Subcutaneous abdominal adipose tissue (tissue), 5 donors: Measurements from ENCODE around the gene MLLT3.

Experiments
- H3K27ac ChIP-seq: one replicate; pipeline ENCODE4 v1.7.0; 2013; ENCODE audit warnings: low read depth, mild to moderate bottlenecking, inconsistent platforms, low read length, moderate library complexity
- H3K27me3 ChIP-seq, 5 donors: one replicate each; pipeline ENCODE4 v1.7.0; 2013; ENCODE audit warnings: low read length in 5 of 5, inconsistent platforms in 1 of 5; ENCODE audit not compliant: control insufficient read depth in 5 of 5, insufficient read depth in 4 of 5
- H3K36me3 ChIP-seq, 5 donors: one replicate each; pipeline ENCODE4 v1.7.0; 2013; ENCODE audit warnings: low read length in 5 of 5; ENCODE audit not compliant: control insufficient read depth in 5 of 5, insufficient read depth in 5 of 5
- H3K4me1 ChIP-seq, 5 donors: one replicate each; pipeline ENCODE4 v1.7.0; 2013; ENCODE audit warnings: low read length in 5 of 5, mild to moderate bottlenecking in 3 of 5, moderate library complexity in 1 of 5; ENCODE audit not compliant: control insufficient read depth in 5 of 5, insufficient read depth in 5 of 5
- H3K4me3 ChIP-seq, 5 donors: one replicate each; pipeline ENCODE4 v1.7.0; 2013; ENCODE audit warnings: low read length in 5 of 5, low read depth in 1 of 5
- H3K9ac ChIP-seq, 5 donors: one replicate each; pipeline ENCODE4 v1.7.0; 2013; ENCODE audit warnings: low read length in 5 of 5, mild to moderate bottlenecking in 4 of 5, moderate library complexity in 3 of 5
- H3K9me3 ChIP-seq, 5 donors: one replicate each; pipeline ENCODE4 v1.7.0; 2013; ENCODE audit warnings: low read length in 5 of 5; ENCODE audit not compliant: control insufficient read depth in 5 of 5
- donor health status: healthy.
- donor health status: healthy.
- donor health status: healthy.
- donor health status: healthy.
- donor health status: healthy.

Gene MLLT3

DNA sequence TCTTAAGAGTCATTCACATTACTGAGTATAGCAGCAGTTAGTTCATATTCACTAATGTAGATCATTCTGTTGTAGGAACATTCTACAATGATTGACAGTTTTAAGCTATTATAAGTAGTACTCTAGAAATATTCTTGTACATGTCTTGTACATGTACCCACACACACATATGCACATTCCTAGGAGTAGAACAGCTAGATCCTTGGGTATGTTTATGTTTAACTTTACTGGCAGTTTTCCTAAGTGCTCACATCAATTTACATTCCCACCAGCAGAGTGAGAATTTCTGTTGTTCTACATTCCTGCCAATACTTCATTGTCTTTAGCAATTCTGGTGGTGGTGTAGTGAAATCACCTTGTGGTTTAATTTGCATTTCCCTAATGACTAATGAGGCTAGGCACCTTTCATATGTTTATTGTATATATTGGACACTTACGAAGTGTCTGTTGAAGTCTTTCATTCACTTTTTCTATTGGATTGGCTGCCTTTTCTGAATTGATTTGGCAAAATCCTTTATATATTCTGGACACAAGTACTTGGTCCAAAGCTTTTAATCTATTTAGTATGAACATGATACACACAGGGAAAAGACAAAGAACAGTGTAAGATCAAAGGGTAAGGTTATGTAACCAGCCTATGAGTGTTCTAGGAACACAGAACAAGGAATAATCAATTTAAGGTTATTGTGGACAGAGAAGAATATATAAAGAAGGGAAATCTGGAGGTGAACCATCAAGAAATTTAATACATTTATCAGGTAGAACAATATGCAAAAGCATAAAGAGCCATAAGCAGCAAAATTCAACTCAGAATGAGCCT is 95.6 kb downstream of the MLLT3 start:
- no peaks in the 10 kb centered on the region for H3K27me3 ChIP-seq
- no peak overlapping the region for H3K27ac ChIP-seq
- no peaks in the 10 kb centered on the region for H3K9me3 ChIP-seq
- no peaks in the 10 kb centered on the region for H3K4me1 ChIP-seq
- H3K9ac ChIP-seq, result no peak overlapping the region
- no peaks in the 10 kb centered on the region for H3K36me3 ChIP-seq
- H3K4me3 ChIP-seq, result no peak overlapping the region

- Histone ChIP-seq H3K9me3 (no peaks in the 10 kb centered on the region), H3K27me3 (no peaks in the 10 kb centered on the region), H3K4me3 (no peak overlapping the region), H3K27ac (no peak overlapping the region), H3K36me3 (no peaks in the 10 kb centered on the region), H3K9ac (no peak overlapping the region), H3K4me1 (no peaks in the 10 kb centered on the region)
These were observed 97.5 kb downstream of the MLLT3 start for GRCh38 chr9:20524776-20525175.

DNA sequence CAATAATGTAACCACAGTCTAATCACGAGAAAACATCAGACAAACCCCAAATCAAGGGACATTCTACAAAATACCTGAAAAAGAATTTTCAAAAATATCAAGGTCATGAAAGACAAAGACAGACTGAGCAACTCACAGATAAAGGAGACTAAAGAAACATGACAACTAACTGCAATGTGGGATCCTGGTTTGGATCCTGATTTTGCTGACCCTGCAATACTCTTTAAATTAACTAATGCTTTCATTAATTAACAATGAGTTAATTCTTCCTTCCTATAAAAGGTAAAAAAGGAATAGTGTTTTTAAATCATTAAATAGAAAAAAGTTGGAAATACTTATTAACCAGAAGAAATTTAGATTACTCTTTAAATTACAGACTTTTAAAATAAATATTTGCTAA is 103.6 kb downstream of the MLLT3 start:
- Histone ChIP-seq H3K4me1 (no peaks in the 10 kb centered on the region), H3K27ac (no peak overlapping the region), H3K9me3 (no peaks in the 10 kb centered on the region), H3K36me3 (no peaks in the 10 kb centered on the region), H3K27me3 (no peaks in the 10 kb centered on the region), H3K4me3 (no peak overlapping the region), H3K9ac (no peak overlapping the region)

DNA sequence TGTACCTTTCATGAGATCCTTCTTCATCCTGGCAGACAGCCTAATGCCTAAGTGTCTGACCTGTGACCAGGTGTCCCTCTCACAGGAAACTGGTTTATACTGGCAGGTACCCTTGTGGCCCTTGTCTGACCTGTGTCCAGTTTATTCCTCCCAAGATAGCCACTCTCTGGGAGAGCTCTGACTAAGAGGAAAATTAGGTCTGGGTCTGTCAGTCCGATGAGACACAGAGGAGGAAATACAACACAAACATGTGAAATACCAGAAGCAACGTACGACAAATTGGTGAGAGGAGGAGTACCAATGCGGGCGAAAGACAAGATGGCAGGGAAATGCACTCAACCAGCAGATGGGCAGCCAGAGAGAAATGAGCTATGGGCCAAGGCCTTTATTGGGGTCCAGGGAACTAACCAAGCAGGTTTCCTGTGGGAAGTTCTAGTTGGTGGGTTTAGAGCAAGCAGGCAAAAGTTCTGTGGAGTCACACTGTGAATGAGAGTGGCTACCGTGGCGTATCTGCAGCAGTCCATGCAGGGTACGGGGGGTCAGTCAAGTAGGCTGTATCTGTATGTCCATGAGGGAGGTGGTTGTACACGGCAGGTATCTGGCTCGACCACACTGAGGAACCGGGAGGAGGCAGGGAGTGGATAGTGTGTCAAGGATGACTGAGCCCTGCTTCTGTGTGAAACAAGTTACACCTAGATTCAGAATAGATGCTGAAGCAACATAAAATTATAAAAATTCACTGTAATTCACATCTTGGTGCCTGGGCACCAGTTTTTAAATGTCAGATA is 109.0 kb downstream of the MLLT3 start:
- Histone ChIP-seq H3K9me3 (no peaks in the 10 kb centered on the region), H3K4me1 (peaks cover 0 to 7% (median 5%) of the 10 kb centered on the region in 5 donors), H3K36me3 (no peaks in the 10 kb centered on the region), H3K9ac (no peak overlapping the region), H3K4me3 (no peak overlapping the region), H3K27ac (no peak overlapping the region), H3K27me3 (no peaks in the 10 kb centered on the region)

DNA sequence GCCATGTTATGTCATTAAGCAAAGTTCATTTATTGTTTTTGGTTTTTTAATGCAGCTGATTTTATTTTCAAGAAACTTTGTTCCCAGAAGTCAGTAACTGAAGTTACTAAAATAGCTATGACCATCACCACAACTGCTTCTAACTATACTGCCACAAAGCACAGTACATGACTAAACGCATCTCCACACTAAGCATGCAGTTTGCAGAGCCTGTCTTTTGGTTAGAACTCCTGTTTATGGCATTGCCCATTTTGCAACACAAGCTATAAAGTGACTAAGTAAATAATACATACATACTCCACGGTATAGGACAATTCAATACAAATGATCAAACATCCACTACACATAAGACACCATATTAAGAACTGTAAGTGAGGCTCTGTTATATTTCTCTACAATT is 109.7 kb downstream of the MLLT3 start:
- Histone ChIP-seq H3K36me3 (no peaks in the 10 kb centered on the region), H3K27ac (no peak overlapping the region), H3K27me3 (no peaks in the 10 kb centered on the region), H3K4me1 (peaks cover 0 to 12% (median 8%) of the 10 kb centered on the region in 5 donors), H3K4me3 (no peak overlapping the region), H3K9me3 (no peaks in the 10 kb centered on the region), H3K9ac (no peak overlapping the region)

- no peaks in the 10 kb centered on the region for H3K36me3 ChIP-seq
- H3K9me3 ChIP-seq, result no peaks in the 10 kb centered on the region
- no peak overlapping the region for H3K4me3 ChIP-seq
- no peaks in the 10 kb centered on the region for H3K27me3 ChIP-seq
- H3K9ac ChIP-seq, result no peak overlapping the region
- H3K27ac ChIP-seq, result no peak overlapping the region
- peaks cover 0 to 12% (median 9%) of the 10 kb centered on the region in 5 donors for H3K4me1 ChIP-seq
These were observed 110.2 kb downstream of the MLLT3 start for GRCh38 chr9:20512106-20512505.

- Histone ChIP-seq H3K27me3 (no peaks in the 10 kb centered on the region), H3K4me3 (no peak overlapping the region), H3K4me1 (peaks cover 0 to 13% (median 10%) of the 10 kb centered on the region in 5 donors), H3K9ac (no peak overlapping the region), H3K36me3 (no peaks in the 10 kb centered on the region), H3K9me3 (no peaks in the 10 kb centered on the region), H3K27ac (no peak overlapping the region)
These were observed 110.6 kb downstream of the MLLT3 start for GRCh38 chr9:20511686-20512085.

DNA sequence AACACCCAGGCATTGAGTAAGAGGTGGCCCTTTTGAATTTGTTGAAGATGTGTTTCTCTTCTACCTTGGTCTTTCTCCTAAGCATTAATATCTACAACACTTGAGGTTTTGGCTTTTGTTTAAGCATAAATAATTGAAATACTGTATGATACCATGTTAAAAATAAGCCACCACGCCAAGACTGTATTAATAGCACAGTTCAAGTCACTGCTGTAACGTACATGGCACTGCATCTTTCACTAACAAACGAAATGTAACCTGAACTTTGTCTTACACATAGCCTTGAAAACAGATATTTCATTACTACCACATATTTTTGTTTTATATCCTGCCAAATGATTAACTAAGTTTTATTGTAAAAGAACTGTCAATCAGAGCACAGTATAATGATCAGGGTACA is 112.8 kb downstream of the MLLT3 start:
- no peaks in the 10 kb centered on the region for H3K36me3 ChIP-seq
- H3K9ac ChIP-seq, result no peak overlapping the region
- H3K27ac ChIP-seq, result no peak overlapping the region
- H3K9me3 ChIP-seq, result no peaks in the 10 kb centered on the region
- H3K27me3 ChIP-seq, result no peaks in the 10 kb centered on the region
- peaks cover 0 to 13% (median 10%) of the 10 kb centered on the region in 5 donors for H3K4me1 ChIP-seq
- H3K4me3 ChIP-seq, result no peak overlapping the region

- H3K27ac ChIP-seq, result no peak overlapping the region
- H3K9ac ChIP-seq, result no peak overlapping the region
- peaks cover 0 to 13% (median 10%) of the 10 kb centered on the region in 5 donors for H3K4me1 ChIP-seq
- H3K36me3 ChIP-seq, result no peaks in the 10 kb centered on the region
- H3K9me3 ChIP-seq, result no peaks in the 10 kb centered on the region
- no peaks in the 10 kb centered on the region for H3K27me3 ChIP-seq
- H3K4me3 ChIP-seq, result no peak overlapping the region
These were observed 114.1 kb downstream of the MLLT3 start for GRCh38 chr9:20508242-20508641.

- no peaks in the 10 kb centered on the region for H3K36me3 ChIP-seq
- H3K4me3 ChIP-seq, result no peak overlapping the region
- H3K27ac ChIP-seq, result no peak overlapping the region
- no peaks in the 10 kb centered on the region for H3K9me3 ChIP-seq
- no peak overlapping the region for H3K9ac ChIP-seq
- no peaks in the 10 kb centered on the region for H3K27me3 ChIP-seq
- H3K4me1 ChIP-seq, result peaks cover 0 to 13% (median 10%) of the 10 kb centered on the region in 5 donors
These were observed 114.9 kb downstream of the MLLT3 start for GRCh38 chr9:20507431-20507830.
